Esophagus squamous epithelium (tissue), 4 donors: ENCODE results near the gene DLD.

Experiments used
- POLR2A ChIP-seq, 4 donors: fragments of 450-650 bp; IDR thresholded peaks; one replicate each; pipeline ENCODE4 v1.6.1; 2017; ENCODE audit warnings: antibody characterized with exemption in 4 of 4, mild to moderate bottlenecking in 4 of 4, moderate library complexity in 3 of 4
- TF ChIP-seq, protein P1 (sequence below), 6 experiments: fragments of 450-650 bp in 4 of 6; fragments of 200-600 bp in 2 of 6; sonication (generic) in 2 of 6; IDR thresholded peaks; one replicate each; pipeline ENCODE4 v1.5.1; 2016 to 2019; ENCODE audit warnings: antibody characterized with exemption in 6 of 6, mild to moderate bottlenecking in 4 of 6, moderate library complexity in 4 of 6

DNA sequence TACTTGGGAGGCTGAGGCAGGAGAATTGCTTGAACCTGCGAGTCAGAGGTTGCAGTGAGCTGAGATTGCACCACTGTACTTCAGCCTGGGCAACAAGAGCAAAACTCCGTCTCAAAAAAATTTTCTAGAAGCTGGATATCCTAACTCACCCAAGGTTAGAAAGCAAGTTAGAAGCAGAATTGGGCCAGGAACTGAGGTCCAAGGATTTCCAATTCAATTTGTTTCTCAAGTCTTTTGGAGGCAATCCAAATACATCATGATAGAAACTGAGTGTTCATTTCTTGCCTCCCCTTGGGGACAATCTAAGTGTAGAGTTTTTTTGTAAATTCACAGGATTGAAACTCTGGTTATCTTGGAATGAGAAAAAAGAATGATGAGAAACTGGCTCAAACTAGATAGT lies 66.5 kb downstream of the DLD start:
- TF ChIP-seq, protein P1, sequence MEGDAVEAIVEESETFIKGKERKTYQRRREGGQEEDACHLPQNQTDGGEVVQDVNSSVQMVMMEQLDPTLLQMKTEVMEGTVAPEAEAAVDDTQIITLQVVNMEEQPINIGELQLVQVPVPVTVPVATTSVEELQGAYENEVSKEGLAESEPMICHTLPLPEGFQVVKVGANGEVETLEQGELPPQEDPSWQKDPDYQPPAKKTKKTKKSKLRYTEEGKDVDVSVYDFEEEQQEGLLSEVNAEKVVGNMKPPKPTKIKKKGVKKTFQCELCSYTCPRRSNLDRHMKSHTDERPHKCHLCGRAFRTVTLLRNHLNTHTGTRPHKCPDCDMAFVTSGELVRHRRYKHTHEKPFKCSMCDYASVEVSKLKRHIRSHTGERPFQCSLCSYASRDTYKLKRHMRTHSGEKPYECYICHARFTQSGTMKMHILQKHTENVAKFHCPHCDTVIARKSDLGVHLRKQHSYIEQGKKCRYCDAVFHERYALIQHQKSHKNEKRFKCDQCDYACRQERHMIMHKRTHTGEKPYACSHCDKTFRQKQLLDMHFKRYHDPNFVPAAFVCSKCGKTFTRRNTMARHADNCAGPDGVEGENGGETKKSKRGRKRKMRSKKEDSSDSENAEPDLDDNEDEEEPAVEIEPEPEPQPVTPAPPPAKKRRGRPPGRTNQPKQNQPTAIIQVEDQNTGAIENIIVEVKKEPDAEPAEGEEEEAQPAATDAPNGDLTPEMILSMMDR (IDR thresholded peaks at IDR 0.05): no peak
- TF ChIP-seq POLR2A (IDR thresholded peaks at IDR 0.05): no peak
